Kidney epithelial cell (primary cell): ENCODE measurements around the gene NTN5. TPM values are rescaled to one million over a fixed set of nuclear protein-coding genes. Genes with fewer than 3 reads are reported as not detected.
"Not testable (repeated sequence)": the region's sequence is repeated elsewhere in the genome, so short reads cannot be mapped to it uniquely, and the experiment has no call there.

Experiments used
- DNase-seq: peaks from one replicate; pipeline ENCODE4 v3.0.0-alpha.2; 2010; ENCODE audit warnings: low read depth
- H3K27me3 ChIP-seq: 2 replicates; pipeline ENCODE4 v1.6.0; 2011; ENCODE audit warnings: low read length; ENCODE audit not compliant: control insufficient read depth, insufficient read depth
- H3K36me3 ChIP-seq: 2 replicates; pipeline ENCODE4 v1.5.1; 2011; ENCODE audit warnings: low read length; ENCODE audit not compliant: control insufficient read depth, insufficient read depth
- H3K4me3 ChIP-seq: 2 replicates; pipeline ENCODE4 v1.5.1; 2011; ENCODE audit warnings: low read depth, mild to moderate bottlenecking, control low read depth, low read length
- CTCF ChIP-seq: IDR thresholded peaks from 2 replicates; pipeline ENCODE4 v1.5.1; 2011; ENCODE audit warnings: mild to moderate bottlenecking, moderate library complexity, low read length, control low read depth, inconsistent platforms; ENCODE audit not compliant: insufficient read depth, poor library complexity, severe bottlenecking
- total RNA-seq: library from RNA; depleted of rRNA; stranded (reverse); fragments of >200 nt; gene quantifications from 2 replicates; pipeline ENCODE4 v1.2.3, GENCODE V29; 2015

Gene NTN5
- total RNA-seq, 1 donor from 2014 or later = not detected

- DNase-seq = no peak
- Histone ChIP-seq H3K4me3 (no peak overlapping the region), H3K36me3 (no peaks in the 10 kb centered on the region), H3K27me3 (no peaks in the 10 kb centered on the region)
- TF ChIP-seq CTCF = no peak
Observed at GRCh38 chr19:48632692-48633147, 40.1 kb downstream of the NTN5 start.

- not testable (repeated sequence) for H3K27me3 ChIP-seq, H3K4me3 ChIP-seq, H3K36me3 ChIP-seq, DNase-seq
Observed at GRCh38 chr19:48632286-48632685, 40.5 kb downstream of the NTN5 start.

- no peaks in the 10 kb centered on the region for H3K27me3 ChIP-seq
- no peak overlapping the region for H3K4me3 ChIP-seq
- DNase-seq = no peak
- no peaks in the 10 kb centered on the region for H3K36me3 ChIP-seq
- TF ChIP-seq CTCF = no peak
Observed at GRCh38 chr19:48631225-48631624, 41.6 kb downstream of the NTN5 start.

GRCh38 chr19:48630296-48631063 lies 42.3 kb downstream of the NTN5 start:
- no peak for DNase-seq
- no peaks in the 10 kb centered on the region for H3K27me3 ChIP-seq
- H3K36me3 ChIP-seq = no peaks in the 10 kb centered on the region
- TF ChIP-seq CTCF = peak; percentile 14
- no peak overlapping the region for H3K4me3 ChIP-seq

GRCh38 chr19:48629599-48630295 lies 43.1 kb downstream of the NTN5 start:
- DNase-seq = no peak
- no peak overlapping the region for H3K4me3 ChIP-seq

GRCh38 chr19:48629297-48629598 lies 43.6 kb downstream of the NTN5 start:
- DNase-seq = no peak
- H3K27me3 ChIP-seq = no peaks in the 10 kb centered on the region
- no peak for TF ChIP-seq CTCF
- no peak overlapping the region for H3K4me3 ChIP-seq
- no peaks in the 10 kb centered on the region for H3K36me3 ChIP-seq

More at GRCh38 chr19:48629599-48630295, 43.1 kb downstream of the NTN5 start:
- H3K27me3 ChIP-seq = no peaks in the 10 kb centered on the region
- no peak for TF ChIP-seq CTCF
- no peaks in the 10 kb centered on the region for H3K36me3 ChIP-seq
